ENCODE measurements around the gene CDC5L.
A peak's percentile ranks its signal among the peaks of the same experiment; 100 is the strongest.
"Not testable (repeated sequence)": the region's sequence is repeated elsewhere in the genome, so short reads cannot be mapped to it uniquely, and the experiment has no call there.

Gene CDC5L

GRCh38 chr6:44387346-44388134, at the start of gene CDC5L:
CDC5L (plus strand) TSS chr6:44387706; CDS start chr6:44387824, 118 bp downstream.
- DNase-seq, result peak; percentile 87 to 91

GRCh38 chr6:44338228-44339122, 49.0 kb upstream of the CDC5L start:
- peak; percentile 59 to 62 for DNase-seq

DNA sequence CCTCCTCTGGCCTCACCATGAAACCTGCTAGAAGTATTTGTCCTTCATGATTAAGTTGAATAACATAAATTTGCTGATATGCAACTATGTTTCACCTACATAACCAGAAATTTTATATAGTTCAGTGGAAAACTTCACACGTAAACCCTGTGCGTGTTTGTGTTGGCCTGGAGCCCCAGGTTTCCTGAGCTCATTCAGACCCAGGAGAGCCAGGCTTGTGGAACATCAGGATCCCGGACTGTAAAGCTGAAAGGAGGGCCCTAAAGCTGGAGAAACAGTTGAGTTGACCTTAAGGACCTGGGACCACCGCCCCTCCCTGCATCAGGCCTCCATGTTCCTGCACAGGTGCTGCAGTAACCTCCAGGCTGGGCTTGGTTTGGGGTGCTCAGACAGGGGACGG, 48.2 kb upstream of the CDC5L start:
- no peak for DNase-seq

GRCh38 chr6:44339763-44340625, 47.5 kb upstream of the CDC5L start:
- no peak for DNase-seq

DNA sequence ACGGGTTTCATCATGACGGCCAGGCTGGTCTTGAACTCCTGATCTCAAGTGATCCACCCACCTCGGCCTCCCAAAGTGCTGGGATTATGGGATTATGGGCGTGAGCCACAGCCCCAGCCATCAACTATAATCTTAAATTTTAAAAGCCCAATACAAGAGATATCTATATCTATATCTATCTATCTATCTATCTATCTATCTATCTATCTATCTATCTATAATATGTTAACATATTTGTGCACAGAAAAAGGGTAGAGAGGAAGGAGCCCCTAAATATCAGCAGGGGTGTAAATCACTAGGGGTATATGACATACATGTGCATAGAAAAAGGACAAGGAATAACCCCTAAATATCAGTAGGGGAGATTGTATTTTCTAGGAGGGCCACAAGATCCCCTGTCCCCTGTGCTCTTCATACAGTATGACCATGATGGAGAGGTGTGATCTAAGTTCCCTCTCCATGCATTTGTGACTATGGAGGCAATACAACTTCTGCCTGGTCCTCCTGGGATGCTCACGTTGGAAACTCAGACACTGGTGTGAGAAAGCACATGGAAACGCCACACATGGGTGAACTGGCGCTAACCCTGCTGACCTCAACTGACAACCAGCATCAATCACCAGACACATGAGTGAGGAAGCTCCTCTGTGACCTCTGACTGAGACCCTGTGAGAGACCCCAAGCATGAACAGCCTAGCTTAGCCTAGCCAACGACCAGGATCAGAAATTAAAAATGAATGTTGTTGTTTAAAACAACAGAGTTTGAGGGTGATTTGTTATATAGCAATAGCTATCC, 46.2 kb upstream of the CDC5L start:
- no peak for DNase-seq

- no peak for DNase-seq
Measured at GRCh38 chr6:44342052-44342451, 45.5 kb upstream of the CDC5L start.

- no peak for DNase-seq
Measured at GRCh38 chr6:44342489-44342888, 45.0 kb upstream of the CDC5L start, which contains the start of gene SPATS1. SPATS1 (plus strand) TSS chr6:44342650; CDS start chr6:44343096, 446 bp downstream.

GRCh38 chr6:44346818-44347217, 40.7 kb upstream of the CDC5L start:
- not testable (repeated sequence) for DNase-seq

GRCh38 chr6:44349904-44350649, 37.4 kb upstream of the CDC5L start:
- DNase-seq, result no peak

GRCh38 chr6:44350650-44350994, 36.9 kb upstream of the CDC5L start:
- DNase-seq, result not testable (repeated sequence)

- no peak for DNase-seq
Measured at GRCh38 chr6:44352259-44352658, 35.2 kb upstream of the CDC5L start.

DNA sequence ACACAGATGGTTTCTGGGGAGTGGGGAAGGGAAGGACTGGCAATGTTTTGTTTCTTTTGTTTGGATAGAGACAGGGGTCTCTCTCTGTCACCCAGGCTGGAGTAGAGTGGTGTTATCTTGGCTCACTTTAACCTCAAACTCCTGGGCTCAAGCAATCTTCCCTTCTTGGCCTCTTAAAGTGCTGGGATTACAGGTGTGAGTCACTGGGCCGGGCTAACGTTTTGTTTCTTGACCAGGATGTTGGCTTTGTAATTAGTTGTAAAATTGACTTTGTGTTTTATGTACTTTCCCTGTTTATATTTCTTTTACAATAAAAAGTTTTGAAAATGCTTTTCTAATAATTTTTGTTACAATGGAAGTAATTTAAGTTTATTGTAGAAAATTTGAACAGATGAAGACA, 34.2 kb upstream of the CDC5L start:
- no peak for DNase-seq

DNA sequence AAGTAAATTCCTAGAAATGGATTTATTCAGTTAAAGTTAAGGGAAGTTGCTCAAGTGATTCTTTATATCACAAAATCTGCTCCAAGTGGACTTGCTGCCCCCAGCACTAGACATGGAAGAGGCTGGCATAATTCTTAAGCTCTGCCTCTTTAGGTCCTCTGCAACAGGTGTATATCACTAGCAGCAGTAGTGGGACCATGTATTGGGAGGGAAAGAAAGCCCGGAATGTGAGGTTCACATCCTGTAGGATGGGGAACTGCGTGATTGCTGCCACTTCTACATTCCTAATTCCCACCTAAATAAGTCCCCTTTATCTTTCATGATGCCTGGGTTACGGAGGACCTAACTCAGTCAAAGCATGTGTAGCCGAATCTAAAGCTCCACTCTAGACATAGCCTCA, 31.9 kb upstream of the CDC5L start:
- DNase-seq, result no peak

DNA sequence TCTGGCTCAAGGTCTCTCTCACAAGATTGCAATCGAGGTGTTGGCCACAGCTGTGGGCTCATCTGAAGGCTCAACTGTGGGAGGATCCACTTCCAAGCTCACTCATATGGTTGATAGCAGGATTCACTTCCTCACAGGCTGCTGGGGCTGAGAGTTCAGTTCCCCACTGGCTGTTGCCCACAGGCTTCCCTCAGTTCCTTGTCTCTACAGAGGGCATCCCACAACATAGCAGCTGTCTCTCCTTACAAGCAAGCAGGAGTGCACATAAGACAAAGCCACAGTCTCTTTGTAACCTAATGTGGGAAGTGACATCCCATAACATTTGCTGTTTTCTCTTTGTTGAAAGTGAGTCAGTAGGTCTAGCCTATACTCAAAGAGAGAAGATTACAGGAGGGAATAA, 31.0 kb upstream of the CDC5L start:
- DNase-seq, result no peak

DNA sequence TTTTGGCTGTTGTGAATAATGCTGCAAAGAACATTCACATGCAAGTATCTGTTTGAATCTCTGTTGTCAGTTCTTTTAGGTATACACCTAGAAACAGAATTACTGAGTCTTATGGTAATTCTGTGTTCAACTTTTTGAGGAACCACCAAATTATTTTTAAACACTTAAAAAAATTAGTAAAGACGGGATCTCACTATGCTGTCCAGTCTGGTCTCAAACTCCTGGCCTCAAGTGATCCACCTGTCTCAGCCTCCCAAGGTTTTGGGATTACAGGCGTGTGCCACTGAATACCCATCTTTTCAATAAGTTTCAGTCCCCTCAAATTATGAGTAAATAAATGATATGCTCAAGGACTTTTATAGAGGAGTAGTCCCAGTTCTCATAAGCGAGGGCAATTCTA, 27.5 kb upstream of the CDC5L start:
- no peak for DNase-seq

DNA sequence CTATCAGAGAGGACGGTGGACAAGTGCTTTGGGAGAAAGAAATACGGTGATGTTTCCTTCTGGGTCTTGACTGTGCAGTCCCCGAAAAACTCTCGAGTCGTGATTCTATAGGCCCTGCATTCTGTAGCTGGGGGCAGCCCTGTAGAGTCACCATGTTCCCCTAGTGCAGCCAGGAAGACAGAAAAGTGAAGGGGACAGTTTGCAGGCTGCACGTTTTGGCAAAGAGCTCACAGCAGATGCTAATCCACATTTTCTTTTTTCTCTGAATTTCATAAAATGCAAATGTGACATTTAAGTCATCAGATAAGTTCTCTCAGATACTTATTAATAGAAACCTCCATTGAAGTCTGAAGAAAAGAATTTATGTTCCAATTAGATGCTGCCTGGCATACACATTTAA, 25.6 kb upstream of the CDC5L start:
- no peak for DNase-seq

GRCh38 chr6:44363377-44363926, 24.1 kb upstream of the CDC5L start:
- DNase-seq, result no peak

DNA sequence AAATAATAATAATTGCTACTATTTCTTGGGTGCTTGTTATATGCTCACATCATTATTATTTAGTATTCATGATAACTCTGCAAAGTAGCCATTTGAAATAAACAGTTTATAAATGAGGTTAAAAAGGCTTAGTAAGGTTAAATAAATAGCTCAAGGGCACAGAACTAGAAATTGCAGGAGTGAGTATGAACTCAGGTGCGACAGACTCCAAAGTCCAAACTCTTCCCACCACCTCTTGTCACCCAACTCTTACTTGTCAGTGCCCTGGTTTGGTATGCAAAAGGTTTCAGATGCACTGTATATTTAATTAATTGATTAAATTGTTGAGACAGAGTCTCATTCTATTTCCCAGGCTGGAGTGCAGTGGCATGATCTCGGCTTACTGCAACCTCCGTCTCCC, 20.7 kb upstream of the CDC5L start:
- DNase-seq, result no peak

- no peak for DNase-seq
Measured at GRCh38 chr6:44367681-44368080, 19.8 kb upstream of the CDC5L start.

DNA sequence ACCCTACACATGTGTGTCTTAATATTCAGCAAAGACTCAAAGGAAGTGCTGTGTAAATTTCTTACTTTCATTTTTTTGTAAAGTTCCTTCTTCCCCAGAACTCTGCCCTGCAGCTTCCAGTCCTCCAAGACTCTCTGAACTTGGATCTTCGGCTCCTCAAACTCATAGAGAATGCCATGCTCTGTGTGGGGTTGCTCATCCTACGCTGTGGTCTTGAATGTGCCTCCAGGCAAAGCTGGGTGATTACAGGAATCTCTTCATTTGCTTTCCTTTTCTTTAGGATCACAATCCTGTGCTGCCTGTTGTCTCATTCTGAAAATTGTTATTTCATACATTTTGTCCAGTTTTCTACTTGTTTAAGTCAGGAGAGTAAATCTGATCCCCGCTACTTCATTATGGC, 14.5 kb upstream of the CDC5L start:
- no peak for DNase-seq

DNA sequence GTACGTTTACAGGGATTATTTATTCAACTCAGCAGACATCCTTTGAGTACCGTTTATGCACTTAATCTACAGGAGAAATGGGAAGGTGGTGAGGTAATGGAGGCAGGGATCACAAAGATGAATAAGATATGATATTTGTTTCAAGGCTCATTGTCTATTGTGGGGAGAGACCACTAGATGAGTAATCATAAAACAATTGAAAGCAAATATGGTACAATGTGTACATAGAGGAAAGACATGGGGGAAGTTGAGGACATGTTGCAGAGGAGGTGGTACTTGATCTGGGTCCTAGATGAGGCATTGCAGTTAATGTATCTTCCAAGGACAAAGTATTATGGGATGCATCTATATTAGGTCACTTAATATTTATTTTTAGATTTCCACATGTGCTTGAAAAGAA, 13.7 kb upstream of the CDC5L start:
- DNase-seq, result no peak

All from stimulated activated CD4-positive, alpha-beta T cell treated with anti-CD3 and anti-CD28 coated beads, Interleukin-2, amount 100 ng/mL, for 48 hours (primary cell).